NCI-H2029 treated with DMSO at 0.1 percent for 48 hours (cell line): ENCODE measurements around the gene TTLL9.
"Not testable (repeated sequence)": the region's sequence is repeated elsewhere in the genome, so short reads cannot be mapped to it uniquely, and the experiment has no call there.

ENCODE experiments used
- DNase-seq: peaks from one replicate; lab custom pipeline; 2025; lab: John Stamatoyannopoulos, UW

TTLL9 gene

GRCh38 chr20:31918466-31919105, 48.2 kb downstream of the TTLL9 start:
- no peak for DNase-seq

GRCh38 chr20:31919410-31920155, 49.1 kb downstream of the TTLL9 start:
- DNase-seq: no peak

DNA sequence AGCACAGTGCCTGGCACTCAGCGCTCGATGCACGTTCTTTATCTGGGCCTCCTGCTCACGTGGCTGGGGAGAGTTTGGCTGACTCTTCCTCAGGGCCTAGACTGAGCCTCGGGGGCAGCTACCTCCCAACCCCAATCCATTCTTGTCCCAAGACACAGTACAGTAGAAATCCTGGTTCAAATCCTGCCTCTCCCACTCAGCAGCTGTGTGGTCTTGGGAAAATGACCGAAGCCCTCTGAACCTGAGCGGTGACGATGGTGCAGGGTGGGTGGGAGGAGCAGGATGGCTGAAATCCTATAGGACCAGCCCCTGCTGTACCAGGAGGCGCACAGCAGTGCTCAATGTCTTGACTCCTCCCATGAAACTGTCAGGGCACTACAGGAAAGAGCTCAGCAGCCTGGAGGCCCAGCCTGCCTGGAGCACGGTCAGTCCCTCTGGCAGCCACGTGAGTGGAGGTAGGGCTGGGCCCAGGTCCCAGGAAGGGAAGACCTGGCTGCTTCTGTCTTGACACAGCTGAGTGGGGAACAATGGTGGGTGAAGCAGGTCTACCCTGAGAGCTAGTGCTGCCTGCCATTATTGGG, 49.9 kb downstream of the TTLL9 start:
- DNase-seq: no peak

- not testable (repeated sequence) for DNase-seq
Measured at GRCh38 chr20:31921480-31921879, 51.0 kb downstream of the TTLL9 start.

DNA sequence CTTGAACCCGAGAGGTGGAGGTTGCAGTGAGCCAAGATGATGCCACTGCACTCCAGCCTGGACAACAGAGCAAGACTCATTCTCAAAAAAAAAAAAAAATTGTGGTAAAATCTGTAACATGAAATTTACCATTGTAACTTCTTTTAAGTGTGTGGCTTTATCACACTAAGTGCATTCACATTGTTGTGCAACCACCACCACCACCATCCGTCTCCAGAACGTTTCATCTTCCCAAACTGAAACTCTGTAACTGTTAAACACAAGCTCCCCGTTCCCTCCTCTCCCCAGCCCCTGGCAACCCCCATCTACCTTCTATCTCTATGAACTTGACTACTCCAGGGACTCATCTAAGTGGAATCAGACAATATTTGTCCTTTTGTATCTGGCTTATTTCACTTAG, 51.7 kb downstream of the TTLL9 start:
- no peak for DNase-seq

- DNase-seq: no peak
Measured at GRCh38 chr20:31922588-31922987, 52.2 kb downstream of the TTLL9 start.

DNA sequence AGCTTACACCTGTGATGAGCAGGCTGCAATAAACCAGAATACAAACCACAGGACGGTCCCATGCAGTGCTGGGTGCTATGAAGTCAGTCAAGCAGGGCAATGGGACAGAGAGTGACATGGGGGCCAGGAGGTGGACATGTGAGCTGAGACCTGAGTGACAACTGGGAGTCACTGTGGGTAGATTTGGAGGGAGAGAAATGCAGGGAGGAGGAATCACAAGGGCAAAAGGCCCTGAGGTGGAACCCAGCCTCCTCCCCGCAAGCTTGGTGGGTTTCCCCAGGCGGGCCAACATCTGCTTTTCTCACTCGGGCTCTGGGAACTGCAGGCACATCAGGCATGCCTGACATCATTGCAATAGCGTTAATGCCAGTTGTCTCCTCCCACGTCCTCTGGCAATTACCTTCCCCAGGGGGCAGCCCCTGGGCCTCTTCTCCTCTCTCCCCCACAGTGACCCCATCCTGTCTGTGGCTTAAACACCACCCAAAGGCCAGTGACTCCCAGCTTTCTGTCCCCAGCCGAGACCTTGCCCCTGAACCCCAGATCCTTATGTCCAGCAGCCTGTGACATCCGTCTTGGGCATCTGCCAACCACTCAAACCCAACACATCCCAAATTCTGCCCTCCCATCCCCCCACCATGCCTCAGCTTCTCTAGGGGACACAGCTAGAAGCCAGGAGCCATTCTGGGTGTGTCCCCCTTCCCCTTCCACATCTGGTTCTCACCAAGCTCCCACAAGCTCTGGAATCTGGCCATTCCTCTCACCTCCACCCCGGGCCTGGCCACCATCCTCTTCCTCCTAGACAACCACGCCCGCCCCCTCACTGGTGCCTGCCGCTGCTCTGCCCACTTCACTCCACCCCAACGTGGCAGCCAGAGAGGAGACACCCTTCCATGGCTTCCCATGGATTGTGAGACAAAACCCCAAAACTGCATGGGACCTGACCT, 53.2 kb downstream of the TTLL9 start:
- DNase-seq: no peak

- no peak for DNase-seq
Measured at GRCh38 chr20:31924561-31924960, 54.1 kb downstream of the TTLL9 start.

GRCh38 chr20:31925631-31926030, 55.2 kb downstream of the TTLL9 start:
- no peak for DNase-seq

DNA sequence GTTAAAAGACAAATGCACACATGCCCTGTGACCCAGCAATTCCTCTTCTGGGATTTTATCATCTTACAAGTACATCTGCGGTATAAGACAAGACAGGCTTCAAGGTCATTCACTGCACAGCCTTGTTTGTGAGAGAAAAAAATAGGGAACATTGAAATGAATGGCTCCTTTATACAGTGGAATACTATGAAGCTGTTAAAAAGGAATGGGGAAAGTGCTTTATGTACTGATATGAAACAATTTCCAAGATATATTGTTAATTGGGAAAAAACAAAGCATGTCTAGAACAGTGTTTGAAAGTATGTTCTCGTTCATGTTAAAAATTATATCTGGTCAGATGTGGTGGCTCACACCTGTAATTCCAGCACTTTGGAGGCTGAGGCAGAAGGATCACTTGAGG, 56.1 kb downstream of the TTLL9 start:
- DNase-seq: no peak

GRCh38 chr20:31927627-31928159, 57.3 kb downstream of the TTLL9 start:
- DNase-seq: no peak

GRCh38 chr20:31929631-31930030, 59.2 kb downstream of the TTLL9 start:
- DNase-seq: not testable (repeated sequence)

DNA sequence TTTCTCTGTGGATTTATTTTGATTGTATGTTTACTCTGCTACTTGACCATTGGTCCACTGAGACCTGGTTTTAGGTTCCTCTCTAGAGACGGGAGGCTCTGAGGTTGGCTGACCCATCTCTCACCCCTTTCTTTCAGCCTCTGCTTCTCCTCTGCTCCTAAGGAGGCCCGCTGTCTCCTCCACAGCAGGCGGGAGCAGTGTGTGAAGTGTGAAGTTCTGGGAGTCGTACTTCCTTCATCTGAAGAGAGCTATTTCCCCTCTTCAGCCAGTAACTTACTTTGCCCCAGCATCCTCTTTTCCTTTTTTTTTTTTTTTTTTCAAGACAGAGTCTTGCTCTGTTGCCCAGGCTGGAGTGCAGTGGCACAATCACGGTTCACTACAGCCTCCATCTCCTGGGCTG, 60.3 kb downstream of the TTLL9 start:
- DNase-seq: no peak

GRCh38 chr20:31933698-31934097, 63.3 kb downstream of the TTLL9 start:
- DNase-seq: no peak

DNA sequence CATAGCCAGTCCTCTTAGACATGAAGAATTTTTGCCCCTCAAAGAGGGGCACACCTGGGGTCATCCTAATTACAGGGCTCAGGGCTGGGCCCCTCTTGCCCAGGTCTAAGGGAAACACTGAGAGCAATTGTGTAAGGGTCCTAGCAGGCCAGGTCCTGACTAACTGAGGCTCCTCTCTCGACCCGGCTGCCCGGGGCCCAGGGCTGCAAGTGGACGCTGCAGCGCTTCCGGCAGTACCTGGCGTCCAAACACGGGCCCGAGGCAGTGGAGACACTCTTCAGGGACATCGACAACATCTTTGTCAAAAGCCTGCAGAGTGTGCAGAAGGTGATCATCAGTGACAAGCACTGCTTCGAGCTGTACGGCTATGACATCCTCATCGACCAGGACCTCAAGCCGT, 64.1 kb downstream of the TTLL9 start:
- DNase-seq: no peak

GRCh38 chr20:31934968-31935764, 64.7 kb downstream of the TTLL9 start:
- DNase-seq: no peak

- no peak for DNase-seq
Measured at GRCh38 chr20:31936420-31936819, 66.0 kb downstream of the TTLL9 start.

GRCh38 chr20:31937820-31938219, 67.4 kb downstream of the TTLL9 start:
- no peak for DNase-seq

DNA sequence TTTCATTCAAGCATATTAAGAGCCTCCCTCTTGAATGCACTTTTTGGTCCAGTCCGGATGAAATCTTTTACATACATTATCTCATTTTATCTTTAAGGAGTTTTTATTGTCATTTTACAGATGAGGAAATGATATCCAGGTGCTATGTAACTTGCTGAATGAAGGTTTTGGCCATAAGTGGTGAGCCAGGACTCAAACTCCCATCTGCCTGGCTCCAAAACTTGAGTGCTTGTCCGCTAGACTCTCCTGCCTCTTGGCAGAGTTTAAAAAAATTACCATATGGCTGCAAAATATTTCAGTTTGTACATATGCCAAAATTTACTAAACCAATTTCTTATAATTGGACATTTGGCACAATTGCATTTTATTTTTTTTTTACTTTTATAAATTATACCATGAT, 69.2 kb downstream of the TTLL9 start:
- DNase-seq: no peak

- DNase-seq: no peak
Measured at GRCh38 chr20:31943052-31943471, 72.6 kb downstream of the TTLL9 start.

DNA sequence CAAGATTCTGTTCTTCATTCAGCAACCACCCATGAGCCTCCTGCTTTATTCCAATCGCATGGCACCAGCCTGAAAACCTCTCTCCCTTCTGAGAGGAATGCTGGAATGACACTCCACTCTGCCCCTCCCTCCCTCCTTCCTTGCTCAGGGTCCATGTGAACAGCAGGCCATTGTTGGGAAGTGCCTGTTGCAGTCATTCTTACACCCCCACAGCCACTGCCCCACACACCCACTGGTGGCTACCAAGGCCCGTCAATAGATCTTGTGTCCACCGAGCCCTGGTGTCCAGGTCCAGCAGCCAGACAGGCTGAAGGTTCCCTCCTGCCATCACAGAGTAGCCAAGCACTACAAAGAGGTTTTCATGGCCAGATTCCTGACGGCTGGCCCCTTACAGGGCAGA, 74.9 kb downstream of the TTLL9 start:
- DNase-seq: no peak
